Measurements from ENCODE around the gene MX2. TPM values are rescaled to one million over a fixed set of nuclear protein-coding genes. Genes with fewer than 3 reads are reported as not detected.

The MX2 gene
- total and polyA plus RNA-seq, 2 donors (not counting 1 experiment from before 2014, with no cell fraction given) = 51.2 to 64.3 TPM

DNA sequence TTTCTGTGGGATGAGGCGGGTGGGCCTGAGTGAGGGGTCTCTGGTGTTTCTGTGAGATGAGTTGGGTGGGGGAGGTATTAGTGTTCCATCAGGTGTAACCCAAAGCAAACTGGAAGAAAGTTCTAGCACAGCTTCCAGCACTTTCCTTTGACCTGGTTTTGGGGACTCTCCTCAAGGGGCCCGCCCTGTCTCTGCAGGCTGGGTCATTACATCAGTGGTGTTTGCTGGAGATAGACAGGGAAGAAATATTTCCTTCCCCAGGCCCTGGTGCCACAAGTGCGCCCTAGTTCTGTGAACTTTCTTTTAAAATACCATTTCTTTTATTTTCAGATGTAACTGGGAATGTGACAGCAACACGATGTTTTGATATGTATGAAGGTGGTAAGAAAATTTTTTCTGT lies 16.5 kb upstream of the MX2 start:
- no peaks in the 10 kb centered on the region for H3K4me1 ChIP-seq (ENCODE audit: control insufficient read depth in 2 of 2, insufficient read depth in 2 of 2, low read length in 2 of 2)
- no peak overlapping the region for H3K9ac ChIP-seq (ENCODE audit: low read length)
- H3K4me1 Mint-ChIP-seq = no peaks in the 10 kb centered on the region
- ATAC-seq (ENCODE audit: low read depth) (no peak), DNase-seq (no peak)
- no peak overlapping the region for H3K27ac Mint-ChIP-seq
- H3K9me3 Mint-ChIP-seq (ENCODE audit: insufficient read depth) = no peaks in the 10 kb centered on the region
- ChIA-PET CTCF (no interaction called here), POLR2A (no interaction called here)
- TF ChIP-seq EZH2 (IDR thresholded peaks at IDR 0.05; ENCODE audit: borderline replicate concordance, insufficient read depth, low read depth, low read length, poor library complexity, severe bottlenecking) (no peak), CTCF (IDR thresholded peaks at IDR 0.05) (no peak)
- H3K27ac ChIP-seq (ENCODE audit: low read length in 2 of 2) = no peak overlapping the region
- peaks cover 0 to 2% (median 0%) of the 10 kb centered on the region in 3 donors for H3K9me3 ChIP-seq (ENCODE audit: control extremely low read depth in 1 of 3, control insufficient read depth in 2 of 3, insufficient read depth in 1 of 3, low read length in 2 of 3)
- H3K4me3 ChIP-seq (ENCODE audit: control extremely low read depth in 1 of 5, extremely low read depth in 1 of 5, insufficient read depth in 1 of 5, low read depth in 2 of 5, low read length in 4 of 5) = no peak overlapping the region
- H3K4me2 ChIP-seq (replicated peaks; ENCODE audit: low read depth, low read length, poor library complexity, severe bottlenecking) = no peak overlapping the region
- H2AFZ ChIP-seq (ENCODE audit: insufficient read depth, low read depth, low read length, poor library complexity, severe bottlenecking) = no peak overlapping the region
- intact Hi-C loops (cut with micrococcal nuclease) = no loop called here
- WGBS (ENCODE audit: insufficient coverage) = no CpG with 5 or more reads among the region's 4 CpGs
- no peak overlapping the region for H3K4me3 Mint-ChIP-seq
- H3K79me2 ChIP-seq (ENCODE audit: control insufficient read depth, insufficient read depth, low read length) = no peaks in the 10 kb centered on the region
- peaks cover 0 to 9% (median 0%) of the 10 kb centered on the region in 4 experiments for H3K27me3 ChIP-seq (replicated peaks in 1 of 4; ENCODE audit: control extremely low read depth in 1 of 4, control insufficient read depth in 3 of 4, insufficient read depth in 4 of 4, low read length in 3 of 4)
- H3K27me3 Mint-ChIP-seq = peaks cover 12% of the 10 kb centered on the region
- H4K20me1 ChIP-seq (ENCODE audit: control insufficient read depth, insufficient read depth, low read length, poor library complexity, severe bottlenecking) = no peaks in the 10 kb centered on the region
- no peaks in the 10 kb centered on the region for H3K36me3 ChIP-seq (replicated peaks in 1 of 2; ENCODE audit: control extremely low read depth in 1 of 2, control insufficient read depth in 1 of 2, extremely low read depth in 1 of 2, insufficient read depth in 2 of 2, low read length in 1 of 2)

GRCh38 chr21:41345934-41346685 lies 15.7 kb upstream of the MX2 start:
- no peak overlapping the region for H3K4me3 ChIP-seq (ENCODE audit: control extremely low read depth in 1 of 5, extremely low read depth in 1 of 5, insufficient read depth in 1 of 5, low read depth in 2 of 5, low read length in 4 of 5)
- no peaks in the 10 kb centered on the region for H3K36me3 ChIP-seq (replicated peaks in 1 of 2; ENCODE audit: control extremely low read depth in 1 of 2, control insufficient read depth in 1 of 2, extremely low read depth in 1 of 2, insufficient read depth in 2 of 2, low read length in 1 of 2)
- H3K27ac ChIP-seq (ENCODE audit: low read length in 2 of 2) = no peak overlapping the region
- intact Hi-C loops (cut with micrococcal nuclease) = no loop called here
- ChIA-PET CTCF (no interaction called here), POLR2A (no interaction called here)
- Mint-ChIP-seq H3K27ac (no peak overlapping the region), H3K4me3 (no peak overlapping the region), H3K4me1 (no peaks in the 10 kb centered on the region), H3K9me3 (ENCODE audit: insufficient read depth) (no peaks in the 10 kb centered on the region), H3K27me3 (peaks cover 18% of the 10 kb centered on the region)
- 98% methylated on average over 6 of the region's 13 CpGs for WGBS (ENCODE audit: insufficient coverage)
- H3K4me1 ChIP-seq (ENCODE audit: control insufficient read depth in 2 of 2, insufficient read depth in 2 of 2, low read length in 2 of 2) = no peaks in the 10 kb centered on the region
- peaks cover 0 to 9% (median 0%) of the 10 kb centered on the region in 4 experiments for H3K27me3 ChIP-seq (replicated peaks in 1 of 4; ENCODE audit: control extremely low read depth in 1 of 4, control insufficient read depth in 3 of 4, insufficient read depth in 4 of 4, low read length in 3 of 4)
- H3K9me3 ChIP-seq (ENCODE audit: control extremely low read depth in 1 of 3, control insufficient read depth in 2 of 3, insufficient read depth in 1 of 3, low read length in 2 of 3) = peaks cover 0 to 2% (median 0%) of the 10 kb centered on the region in 3 donors
- H2AFZ ChIP-seq (ENCODE audit: insufficient read depth, low read depth, low read length, poor library complexity, severe bottlenecking) = no peak overlapping the region
- H4K20me1 ChIP-seq (ENCODE audit: control insufficient read depth, insufficient read depth, low read length, poor library complexity, severe bottlenecking) = no peaks in the 10 kb centered on the region
- ATAC-seq (ENCODE audit: low read depth) (no peak), DNase-seq (no peak)
- no peaks in the 10 kb centered on the region for H3K79me2 ChIP-seq (ENCODE audit: control insufficient read depth, insufficient read depth, low read length)
- H3K4me2 ChIP-seq (replicated peaks; ENCODE audit: low read depth, low read length, poor library complexity, severe bottlenecking) = no peak overlapping the region
- TF ChIP-seq CTCF (IDR thresholded peaks at IDR 0.05) (no peak), EZH2 (IDR thresholded peaks at IDR 0.05; ENCODE audit: borderline replicate concordance, insufficient read depth, low read depth, low read length, poor library complexity, severe bottlenecking) (no peak)
- no peak overlapping the region for H3K9ac ChIP-seq (ENCODE audit: low read length)

Data from B cell (primary cell).